Ovary (tissue), 9 donors: ENCODE data around the gene ATP13A4. TPM values are rescaled to one million over a fixed set of nuclear protein-coding genes. Genes with fewer than 3 reads are reported as not detected.

Source experiments
- DNase-seq, 5 donors: peaks; one replicate each; pipeline ENCODE4 v3.0.0-alpha.2; 2019 to 2020
- H3K27ac ChIP-seq, 2 donors: fragments of 200-600 bp; one replicate each; pipeline versions ENCODE4 v1.5.1 to v1.8.0; 2019 to 2022
- H3K27me3 ChIP-seq: fragments of 200-600 bp; one replicate; pipeline ENCODE4 v1.8.0; 2022
- H3K36me3 ChIP-seq: fragments of 200-600 bp; sonication (generic); one replicate; pipeline ENCODE4 v1.5.1; 2019
- H3K4me1 ChIP-seq: one replicate; pipeline ENCODE4 v1.8.1; 2013; ENCODE audit warnings: mild to moderate bottlenecking, moderate library complexity; ENCODE audit not compliant: insufficient read depth
- H3K4me3 ChIP-seq: fragments of 200-600 bp; sonication (generic); one replicate; pipeline ENCODE4 v1.5.1; 2017
- H3K9me3 ChIP-seq, 2 donors: fragments of 200-600 bp in 1 of 2; sonication (generic) in 1 of 2; one replicate each; pipeline versions ENCODE4 v1.5.1 to v1.8.1; 2013 to 2019; ENCODE audit warnings: mild to moderate bottlenecking in 1 of 2, moderate library complexity in 1 of 2
- EP300 ChIP-seq: sonication (generic); formaldehyde crosslinking; IDR thresholded peaks from one replicate; pipeline ENCODE4 v1.6.1; 2017; ENCODE audit warnings: antibody characterized with exemption
- POLR2A ChIP-seq: fragments of 450-650 bp; IDR thresholded peaks from one replicate; pipeline ENCODE4 v1.6.1; 2017; ENCODE audit warnings: antibody characterized with exemption, mild to moderate bottlenecking, moderate library complexity
- WGBS, 3 donors: extraction: QIAGEN DNeasy Blood & Tissue Kit in 1 of 3; methylation state at CpG; one replicate each; pipeline versions ENCODE4 v1.1.5 to v1.1.7; 2013 to 2017; 5-methylcytosine and 5-hydroxymethylcytosine counted together
- intact Hi-C, 4 donors: fragments of 100-400 bp; cut with DNase I; formaldehyde crosslinking; loops; one replicate each; pipeline versions ENCODE4 v1.11.0 to v1.15.1; 2022 to 2023
- polyA plus RNA-seq, 2 donors: library from polyadenylated mRNA; stranded (reverse); fragments of 200-250 nt in 1 of 2; fragments of 350-450 nt in 1 of 2; fragmentation: Illumina TruSeq in 1 of 2; extraction: RNeasy Lipid Tissue Mini Kit (QIAGEN cat#74804) in 1 of 2; gene quantifications; one replicate each; pipeline ENCODE4 v1.2.3, GENCODE V29; 2013 to 2014
- total RNA-seq, 7 donors: library from RNA; depleted of rRNA in 2 of 7; stranded (reverse); fragments of >200 nt in 2 of 7; fragmentation: NEBNext Ultra II Directional in 3 of 7; extraction: Animal tissue kit (Norgen Biotek cat#: 25700) in 3 of 7; gene quantifications; one replicate each; pipeline versions ENCODE4 v1.1.0 to v1.2.4, GENCODE V29; 2016 to 2023
- TF ChIP-seq, protein P1 (sequence below), 3 donors: fragments of 450-650 bp in 2 of 3; fragments of 200-600 bp in 1 of 3; IDR thresholded peaks; one replicate each; pipeline versions ENCODE4 v1.5.1 to v1.8.0; 2016 to 2022; ENCODE audit warnings: antibody characterized with exemption in 3 of 3, mild to moderate bottlenecking in 1 of 3
- donor health status: DM: no; HTN: no; CAD: no; lungs with moderate emphysema.
- donor health status: DM: no; HTN: no; CAD: no.
- donor health status: Bipolar disorder and iron deficiency.
- donor health status: DM: yes; HTN: yes; CAD: no.
- donor health status: DM: no; HTN: no; CAD: no.
- donor health status: DM: yes; HTN: yes; CAD: no.

ATP13A4 gene
- total and polyA plus RNA-seq, 9 donors = 0.27 to 17.5 (median 0.51) TPM

- WGBS, 3 donors = 55 to 70% (median 59%) methylated on average over 6 of the region's 6 CpGs
- H3K9me3 ChIP-seq = no peaks in the 10 kb centered on the region
- DNase-seq = no peak
- H3K4me3 ChIP-seq = no peak within 1 kb of the TSS
- TF ChIP-seq EP300 (no peak), POLR2A (no peak)
- TF ChIP-seq, protein P1, sequence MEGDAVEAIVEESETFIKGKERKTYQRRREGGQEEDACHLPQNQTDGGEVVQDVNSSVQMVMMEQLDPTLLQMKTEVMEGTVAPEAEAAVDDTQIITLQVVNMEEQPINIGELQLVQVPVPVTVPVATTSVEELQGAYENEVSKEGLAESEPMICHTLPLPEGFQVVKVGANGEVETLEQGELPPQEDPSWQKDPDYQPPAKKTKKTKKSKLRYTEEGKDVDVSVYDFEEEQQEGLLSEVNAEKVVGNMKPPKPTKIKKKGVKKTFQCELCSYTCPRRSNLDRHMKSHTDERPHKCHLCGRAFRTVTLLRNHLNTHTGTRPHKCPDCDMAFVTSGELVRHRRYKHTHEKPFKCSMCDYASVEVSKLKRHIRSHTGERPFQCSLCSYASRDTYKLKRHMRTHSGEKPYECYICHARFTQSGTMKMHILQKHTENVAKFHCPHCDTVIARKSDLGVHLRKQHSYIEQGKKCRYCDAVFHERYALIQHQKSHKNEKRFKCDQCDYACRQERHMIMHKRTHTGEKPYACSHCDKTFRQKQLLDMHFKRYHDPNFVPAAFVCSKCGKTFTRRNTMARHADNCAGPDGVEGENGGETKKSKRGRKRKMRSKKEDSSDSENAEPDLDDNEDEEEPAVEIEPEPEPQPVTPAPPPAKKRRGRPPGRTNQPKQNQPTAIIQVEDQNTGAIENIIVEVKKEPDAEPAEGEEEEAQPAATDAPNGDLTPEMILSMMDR (IDR thresholded peaks at IDR 0.05) = no peak
- H3K36me3 ChIP-seq = no peaks in the 10 kb centered on the region
- H3K27ac ChIP-seq = no peak within 1 kb of the TSS
- intact Hi-C loops = no loop called here
- no peaks in the 10 kb centered on the region for H3K4me1 ChIP-seq
- no peaks in the 10 kb centered on the region for H3K27me3 ChIP-seq
Measured at GRCh38 chr3:193378706-193379105, 176.0 kb downstream of the ATP13A4 start, which contains the start of gene ATP13A5. ATP13A5 (minus strand) TSS chr3:193378753; CDS start chr3:193378725, 28 bp downstream.

GRCh38 chr3:193377591-193377990 lies 177.1 kb downstream of the ATP13A4 start:
- Histone ChIP-seq H3K27ac (no peak overlapping the region), H3K4me3 (no peak overlapping the region), H3K27me3 (no peaks in the 10 kb centered on the region), H3K9me3 (no peaks in the 10 kb centered on the region), H3K4me1 (no peaks in the 10 kb centered on the region), H3K36me3 (no peaks in the 10 kb centered on the region)
- intact Hi-C loops = no loop called here
- 25 to 39% (median 32%) methylated on average over 2 of the region's 2 CpGs for WGBS, 3 donors
- DNase-seq = no peak
- TF ChIP-seq EP300 (no peak), POLR2A (no peak)
- TF ChIP-seq, protein P1 (IDR thresholded peaks at IDR 0.05) = no peak

DNA sequence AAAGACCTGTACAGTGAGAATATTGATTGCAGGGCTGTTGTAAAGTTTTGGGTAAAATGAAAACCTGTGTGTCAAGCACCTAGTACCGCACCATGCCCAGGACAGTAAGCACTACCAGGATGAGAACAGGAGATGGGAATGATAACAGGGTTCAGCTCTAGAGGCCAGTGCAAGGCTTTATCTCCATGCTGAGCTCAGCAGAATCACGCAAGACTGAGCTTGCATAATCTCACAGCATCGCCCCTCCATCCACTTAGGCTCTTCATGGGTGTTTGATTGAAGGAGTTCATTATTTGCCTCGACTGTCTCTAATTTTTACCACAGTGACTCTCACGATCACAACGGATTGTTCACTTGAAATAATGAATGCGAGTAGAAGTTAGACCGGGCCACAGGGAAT lies 179.1 kb downstream of the ATP13A4 start:
- intact Hi-C loops = no loop called here
- H3K27me3 ChIP-seq = no peaks in the 10 kb centered on the region
- no peaks in the 10 kb centered on the region for H3K36me3 ChIP-seq
- WGBS, 3 donors = 86 to 93% (median 89%) methylated on average over 8 of the region's 8 CpGs
- H3K4me3 ChIP-seq = no peak overlapping the region
- TF ChIP-seq EP300 (no peak), POLR2A (no peak)
- TF ChIP-seq, protein P1 (IDR thresholded peaks at IDR 0.05) = no peak
- no peaks in the 10 kb centered on the region for H3K4me1 ChIP-seq
- H3K27ac ChIP-seq = no peak overlapping the region
- DNase-seq = no peak
- no peaks in the 10 kb centered on the region for H3K9me3 ChIP-seq

DNA sequence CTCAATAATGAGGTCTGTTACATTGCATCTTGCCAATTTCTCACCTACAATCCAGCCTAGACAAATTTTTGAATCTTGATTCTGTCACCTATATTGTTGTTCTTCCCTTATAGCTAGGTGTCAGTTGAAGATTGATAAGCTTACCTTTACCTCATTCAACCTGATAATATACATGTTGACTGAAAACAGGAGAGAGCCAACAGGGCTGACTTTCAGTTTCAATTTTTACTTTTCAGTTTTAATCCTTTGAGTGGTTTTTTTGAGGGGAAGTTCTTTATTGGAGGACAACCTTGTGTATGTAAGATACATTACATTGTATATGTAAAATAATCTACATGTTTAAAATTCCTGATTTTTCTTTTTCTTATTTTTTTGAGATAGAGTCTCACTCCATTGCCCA lies 181.9 kb downstream of the ATP13A4 start:
- H3K36me3 ChIP-seq = no peaks in the 10 kb centered on the region
- no peaks in the 10 kb centered on the region for H3K27me3 ChIP-seq
- H3K4me1 ChIP-seq = no peaks in the 10 kb centered on the region
- no peaks in the 10 kb centered on the region for H3K9me3 ChIP-seq
- intact Hi-C loops = no loop called here
- TF ChIP-seq, protein P1 (IDR thresholded peaks at IDR 0.05) = no peak
- TF ChIP-seq EP300 = no peak
- no peak for TF ChIP-seq POLR2A
- H3K4me3 ChIP-seq = no peak overlapping the region
- no peak for DNase-seq
- H3K27ac ChIP-seq = no peak overlapping the region
